Activated T-cell treated with anti-CD3 and anti-CD28 coated beads, Interleukin-2, amount 50 U/mL, for 72 hours (primary cell): Measurements from ENCODE around the gene HSD17B3. TPM values are rescaled to one million over a fixed set of nuclear protein-coding genes. Genes with fewer than 3 reads are reported as not detected.
"Not testable (repeated sequence)": the region's sequence is repeated elsewhere in the genome, so short reads cannot be mapped to it uniquely, and the experiment has no call there.

ENCODE experiments used
- ATAC-seq, 2 donors: fragments of 150-1000 bp; cut with Tn5 transposase; replicated peaks in 1 of 2; 2 replicates each; pipeline ENCODE4 v1.10.0; 2021; ENCODE audit warnings: moderate library complexity in 2 of 2, mild to moderate bottlenecking in 1 of 2
- DNase-seq, 2 donors: peaks; one replicate each; pipeline ENCODE4 v3.0.0; 2021 to 2022; ENCODE audit warnings: mixed read lengths in 1 of 2
- H3K27ac Mint-ChIP-seq: one replicate; pipeline ENCODE4 v1.8.0; 2022; ENCODE audit warnings: mild to moderate bottlenecking, moderate library complexity, mixed read lengths
- H3K27me3 Mint-ChIP-seq: one replicate; pipeline ENCODE4 v1.8.0; 2022; ENCODE audit warnings: low read depth, mixed read lengths
- H3K36me3 Mint-ChIP-seq, 2 donors: one replicate each; pipeline ENCODE4 v1.8.0; 2022; ENCODE audit warnings: mixed read lengths in 2 of 2, mild to moderate bottlenecking in 1 of 2; ENCODE audit not compliant: insufficient read depth in 2 of 2
- H3K4me1 Mint-ChIP-seq: one replicate; pipeline ENCODE4 v1.8.0; 2022; ENCODE audit warnings: low read depth, mixed read lengths
- H3K4me3 Mint-ChIP-seq, 2 donors: one replicate each; pipeline ENCODE4 v1.8.0; 2022; ENCODE audit warnings: mild to moderate bottlenecking in 2 of 2, mixed read lengths in 2 of 2, moderate library complexity in 2 of 2
- H3K9me3 Mint-ChIP-seq, 2 donors: one replicate each; pipeline ENCODE4 v1.8.0; 2022; ENCODE audit warnings: mixed read lengths in 2 of 2
- total RNA-seq, 2 donors: library from RNA; stranded (reverse); gene quantifications; one replicate each; pipeline ENCODE4 v1.2.3, GENCODE V29; 2022

The HSD17B3 gene
- total RNA-seq, 2 donors from 2014 or later = 0.81 TPM; not detected in 1

GRCh38 chr9:96245399-96245798 is 56.6 kb downstream of the HSD17B3 start:
- DNase-seq (peak in 1 of 2 donors; percentile 13), ATAC-seq (no peak)
- Mint-ChIP-seq H3K4me1 (peaks cover 21% of the 10 kb centered on the region), H3K27ac (no peak overlapping the region), H3K4me3 (no peak overlapping the region), H3K27me3 (peaks cover 73% of the 10 kb centered on the region), H3K9me3 (no peaks in the 10 kb centered on the region), H3K36me3 (no peaks in the 10 kb centered on the region)

DNA sequence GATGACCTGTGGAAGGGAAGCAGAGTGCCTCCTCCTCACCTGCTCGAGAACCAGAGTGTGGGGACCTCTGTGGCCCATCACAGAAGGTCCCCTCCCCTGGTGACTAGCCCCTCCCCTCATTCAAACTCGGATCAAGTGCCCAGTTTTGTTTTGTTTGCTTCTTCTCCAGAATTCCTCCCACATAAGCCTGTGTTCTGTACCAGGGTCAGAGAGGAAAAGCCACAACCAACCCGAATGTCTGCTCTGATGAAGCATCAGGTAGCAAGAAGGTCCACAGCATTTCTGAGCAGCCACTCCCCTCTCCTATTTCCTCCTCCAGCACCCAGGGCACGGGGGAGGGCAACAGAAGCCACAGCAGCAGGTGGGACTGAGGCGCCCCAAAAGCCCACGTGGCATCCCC is 58.2 kb downstream of the HSD17B3 start:
- DNase-seq (no peak), ATAC-seq (no peak)
- no peak overlapping the region for H3K27ac Mint-ChIP-seq
- H3K4me1 Mint-ChIP-seq = peaks cover 22% of the 10 kb centered on the region
- no peaks in the 10 kb centered on the region for H3K9me3 Mint-ChIP-seq
- H3K36me3 Mint-ChIP-seq = no peaks in the 10 kb centered on the region
- H3K4me3 Mint-ChIP-seq = no peak overlapping the region
- peaks cover 78% of the 10 kb centered on the region for H3K27me3 Mint-ChIP-seq

- peaks cover 77% of the 10 kb centered on the region for H3K27me3 Mint-ChIP-seq
- no peak for ATAC-seq
These were observed 59.2 kb downstream of the HSD17B3 start for GRCh38 chr9:96242811-96243210.

GRCh38 chr9:96241391-96241809 is 60.6 kb downstream of the HSD17B3 start:
- Mint-ChIP-seq H3K36me3 (no peaks in the 10 kb centered on the region), H3K4me3 (peak overlapping the region; percentile 12 to 33), H3K4me1 (peaks cover 22% of the 10 kb centered on the region), H3K9me3 (no peaks in the 10 kb centered on the region), H3K27ac (peak overlapping the region; percentile 91), H3K27me3 (peaks cover 82% of the 10 kb centered on the region)
- ATAC-seq (peak; percentile 90 to 92), DNase-seq (peak; percentile 71 to 73)

More at GRCh38 chr9:96242811-96243210, 59.2 kb downstream of the HSD17B3 start:
- Mint-ChIP-seq H3K9me3 (no peaks in the 10 kb centered on the region), H3K27ac (no peak overlapping the region), H3K4me1 (peaks cover 22% of the 10 kb centered on the region), H3K4me3 (no peak overlapping the region), H3K36me3 (no peaks in the 10 kb centered on the region)
- DNase-seq = no peak

GRCh38 chr9:96236854-96237550 is 65.0 kb downstream of the HSD17B3 start:
- Mint-ChIP-seq H3K4me1 (peaks cover 23% of the 10 kb centered on the region), H3K36me3 (no peaks in the 10 kb centered on the region), H3K27me3 (peaks cover 80% of the 10 kb centered on the region), H3K4me3 (no peak overlapping the region), H3K27ac (no peak overlapping the region), H3K9me3 (no peaks in the 10 kb centered on the region)
- no peak for ATAC-seq
- no peak for DNase-seq

DNA sequence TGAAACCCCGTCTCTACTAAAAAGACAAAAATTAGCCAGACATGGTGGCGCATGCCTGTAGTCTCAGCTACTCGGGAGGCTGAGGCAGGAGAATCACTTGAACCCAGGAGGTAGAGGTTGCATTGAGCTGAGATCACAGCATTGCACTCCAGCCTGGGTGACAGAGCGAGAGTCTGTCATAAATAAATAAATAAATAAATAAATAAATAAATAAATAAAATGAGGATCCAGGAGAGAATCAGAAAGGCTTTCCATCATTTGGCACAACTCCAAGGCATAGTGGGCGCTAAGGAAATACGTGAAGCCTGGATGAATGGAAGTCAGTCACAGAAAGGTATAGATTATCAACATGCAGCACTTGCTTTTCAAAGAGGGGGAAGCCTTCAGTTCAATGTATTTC is 65.6 kb downstream of the HSD17B3 start:
- not testable (repeated sequence) for H3K4me3 Mint-ChIP-seq, H3K27ac Mint-ChIP-seq, H3K36me3 Mint-ChIP-seq, ATAC-seq, H3K9me3 Mint-ChIP-seq, DNase-seq
- Mint-ChIP-seq H3K4me1 (peaks cover 16% of the 10 kb centered on the region), H3K27me3 (peaks cover 74% of the 10 kb centered on the region)

DNA sequence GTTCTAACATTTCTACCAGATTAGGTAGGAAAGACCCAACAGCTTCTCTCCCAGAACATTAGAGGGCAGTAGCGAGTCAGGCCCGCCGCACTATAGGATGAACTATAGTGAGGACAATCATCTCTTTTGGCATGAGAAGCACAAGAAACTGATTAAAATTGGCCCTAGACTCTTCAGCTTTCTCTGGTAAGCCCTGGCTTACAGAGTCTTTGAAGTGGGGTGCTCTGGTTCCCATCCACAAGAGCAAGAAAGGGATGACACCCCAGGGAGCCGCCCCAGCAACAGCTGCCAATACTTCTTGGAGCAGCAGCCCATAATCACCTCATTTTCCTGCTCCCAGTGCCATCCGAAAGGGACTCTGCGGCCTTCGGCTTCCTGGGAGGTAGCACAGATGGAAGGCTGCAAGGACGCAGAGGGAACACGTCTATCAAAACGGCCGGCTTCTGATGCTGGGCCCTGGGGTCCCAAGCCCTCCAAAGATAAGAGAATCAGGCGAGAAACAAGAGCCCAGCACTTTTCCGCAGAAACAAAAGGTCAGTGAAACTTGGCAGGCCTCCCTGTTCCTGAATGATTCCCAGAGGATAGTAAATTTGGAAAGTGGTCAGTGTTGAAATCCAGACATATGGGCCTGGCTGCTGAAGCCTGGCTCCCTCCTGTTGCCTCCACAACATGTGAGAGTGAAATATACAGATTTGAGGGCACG is 69.3 kb downstream of the HSD17B3 start:
- peak; percentile 26 to 32 for DNase-seq
- Mint-ChIP-seq H3K36me3 (peaks cover 0 to 3% of the 10 kb centered on the region in 2 donors), H3K4me3 (no peak overlapping the region), H3K27me3 (peaks cover 54% of the 10 kb centered on the region), H3K27ac (no peak overlapping the region), H3K9me3 (peaks cover 0 to 3% of the 10 kb centered on the region in 2 donors), H3K4me1 (peaks cover 10% of the 10 kb centered on the region)
- peak; percentile 65 to 66 for ATAC-seq

DNA sequence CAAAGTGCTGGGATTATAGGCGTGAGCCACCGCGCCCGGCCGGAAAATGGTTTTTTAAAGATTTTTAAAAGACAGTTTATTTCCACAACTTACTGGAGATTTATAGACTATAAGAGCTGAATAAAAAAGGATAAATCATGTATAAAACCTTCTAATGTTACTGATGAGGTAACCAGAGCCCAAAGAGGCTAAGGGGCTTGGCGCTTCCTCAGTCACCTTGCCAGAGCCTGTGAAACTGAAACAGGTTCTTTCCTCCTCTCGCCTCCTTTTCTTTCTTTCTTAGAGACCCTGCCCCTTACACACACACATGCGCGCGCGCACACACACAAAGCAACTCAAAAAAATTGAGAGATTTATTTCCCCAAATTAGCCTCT is 69.8 kb downstream of the HSD17B3 start:
- peaks cover 0 to 3% of the 10 kb centered on the region in 2 donors for H3K36me3 Mint-ChIP-seq
- H3K27me3 Mint-ChIP-seq = peaks cover 49% of the 10 kb centered on the region
- DNase-seq (no peak), ATAC-seq (no peak)
- peaks cover 10% of the 10 kb centered on the region for H3K4me1 Mint-ChIP-seq
- no peak overlapping the region for H3K27ac Mint-ChIP-seq
- H3K4me3 Mint-ChIP-seq = no peak overlapping the region
- peaks cover 0 to 5% of the 10 kb centered on the region in 2 donors for H3K9me3 Mint-ChIP-seq

DNA sequence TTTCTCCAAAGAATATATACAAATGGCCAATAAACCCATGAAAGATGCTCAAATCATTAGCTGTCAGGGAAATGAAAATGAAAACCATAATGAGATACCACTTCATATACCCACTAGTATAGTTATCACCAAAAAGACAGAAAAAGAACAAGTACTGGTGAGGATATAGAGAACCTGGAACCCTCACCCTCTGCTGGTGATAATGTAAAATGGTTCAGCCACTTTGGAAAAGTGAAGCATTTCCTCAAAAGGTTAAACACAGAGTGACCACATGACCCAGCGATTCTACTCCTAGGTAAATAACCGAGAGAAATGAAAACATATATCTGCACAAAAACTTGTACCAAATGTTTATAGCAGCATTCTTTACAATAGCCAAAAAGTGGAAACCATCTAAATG is 72.0 kb downstream of the HSD17B3 start:
- no peak overlapping the region for H3K27ac Mint-ChIP-seq
- H3K27me3 Mint-ChIP-seq = peaks cover 47% of the 10 kb centered on the region
- ATAC-seq (no peak), DNase-seq (no peak)
- H3K36me3 Mint-ChIP-seq = peaks cover 0 to 3% of the 10 kb centered on the region in 2 donors
- H3K4me3 Mint-ChIP-seq = no peak overlapping the region
- H3K4me1 Mint-ChIP-seq = peaks cover 10% of the 10 kb centered on the region
- H3K9me3 Mint-ChIP-seq = peaks cover 0 to 5% of the 10 kb centered on the region in 2 donors

DNA sequence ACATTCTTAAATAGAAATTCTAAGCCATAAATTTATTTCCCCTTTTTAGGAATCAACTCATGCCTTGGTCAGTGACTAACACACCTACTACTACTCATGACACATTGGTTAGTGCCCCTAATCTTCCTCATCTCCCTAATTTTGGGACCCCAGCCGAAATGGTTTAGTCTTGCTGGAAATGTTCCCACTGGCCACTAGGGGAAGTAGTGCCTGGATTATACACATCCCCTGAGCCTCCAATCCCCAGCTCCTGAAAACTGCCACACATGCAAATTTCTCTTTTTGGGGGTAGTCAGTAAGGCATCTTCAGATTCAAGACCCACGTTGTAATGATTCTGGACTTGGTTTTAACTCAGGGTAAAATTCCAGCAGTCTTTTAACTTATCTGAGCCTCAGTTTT is 79.8 kb downstream of the HSD17B3 start:
- peaks cover 60% of the 10 kb centered on the region for H3K27me3 Mint-ChIP-seq
- DNase-seq = no peak
- no peak overlapping the region for H3K4me3 Mint-ChIP-seq
- no peak for ATAC-seq
- H3K27ac Mint-ChIP-seq = no peak overlapping the region
- peaks cover 5 to 6% of the 10 kb centered on the region in 2 donors for H3K36me3 Mint-ChIP-seq
- H3K9me3 Mint-ChIP-seq = peaks cover 5% of the 10 kb centered on the region in 2 donors
- H3K4me1 Mint-ChIP-seq = peaks cover 15% of the 10 kb centered on the region

DNA sequence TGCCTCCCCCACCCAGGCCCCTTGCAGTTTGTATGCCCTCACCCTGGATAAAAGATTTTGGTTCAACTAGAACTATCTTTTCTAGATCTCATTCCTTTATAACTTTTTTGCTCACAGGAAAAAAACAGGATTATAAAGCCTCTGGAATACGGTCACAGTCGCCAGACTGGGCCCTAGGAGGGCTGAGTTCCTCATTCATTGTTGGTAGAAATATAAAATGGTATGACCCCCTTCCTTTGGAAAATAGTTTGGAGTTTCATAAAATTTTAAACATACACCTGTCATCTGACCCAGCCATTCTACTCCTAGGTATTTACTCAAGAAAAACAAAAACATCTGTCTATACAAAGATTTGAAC is 82.1 kb downstream of the HSD17B3 start:
- no peak for DNase-seq
- Mint-ChIP-seq H3K9me3 (peaks cover 5% of the 10 kb centered on the region in 2 donors), H3K4me1 (peaks cover 15% of the 10 kb centered on the region), H3K4me3 (no peak overlapping the region), H3K36me3 (peaks cover 5 to 6% of the 10 kb centered on the region in 2 donors), H3K27ac (no peak overlapping the region), H3K27me3 (peaks cover 73% of the 10 kb centered on the region)
- no peak for ATAC-seq

DNA sequence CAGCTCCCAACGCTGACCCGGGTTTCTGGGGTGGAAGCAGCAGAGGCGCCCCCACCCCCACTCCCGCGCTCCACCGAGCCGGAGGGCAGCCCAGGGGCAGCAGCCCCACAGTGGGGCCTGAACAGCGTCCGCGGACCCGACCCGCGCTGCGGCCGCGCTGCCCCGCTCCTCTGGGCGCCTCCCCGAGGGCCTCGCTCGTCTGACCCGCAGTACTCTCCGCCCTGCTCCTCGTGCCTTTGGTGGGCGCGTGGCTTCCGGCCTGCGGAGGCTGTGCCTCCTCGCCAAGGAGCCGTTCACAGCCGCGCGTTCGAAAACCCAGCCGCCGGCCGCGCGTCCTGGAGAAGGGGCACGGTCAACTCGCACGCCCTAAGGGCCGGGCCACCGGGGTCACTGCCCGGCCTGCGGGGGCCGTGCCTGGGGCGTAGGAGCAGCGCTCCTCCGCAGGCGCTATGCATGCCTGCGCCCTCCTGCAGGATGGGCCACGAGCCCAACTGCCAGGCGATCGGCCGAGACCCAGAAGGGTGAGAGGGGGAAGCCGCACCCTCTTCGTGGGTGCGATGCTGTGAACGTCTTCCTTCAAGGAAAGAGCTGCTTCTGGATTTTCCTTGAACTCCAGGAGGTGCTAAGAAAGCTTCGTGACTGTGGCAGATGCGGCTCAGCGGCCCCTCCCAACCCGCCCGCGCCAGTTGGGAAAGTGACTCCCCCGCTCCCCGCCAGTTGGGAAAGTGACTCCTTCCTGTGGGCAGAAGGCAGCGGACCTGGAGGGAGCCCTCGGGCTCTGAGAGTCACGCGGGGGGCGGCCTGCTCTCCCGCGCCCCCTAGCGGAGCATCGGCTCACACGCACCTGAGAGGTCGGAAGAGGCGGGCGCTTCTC is 82.7 kb downstream of the HSD17B3 start:
- peaks cover 5% of the 10 kb centered on the region in 2 donors for H3K9me3 Mint-ChIP-seq
- peaks cover 72% of the 10 kb centered on the region for H3K27me3 Mint-ChIP-seq
- ATAC-seq = peak in 1 of 2 donors; percentile 24
- peak; percentile 33 to 52 for DNase-seq
- no peak overlapping the region for H3K27ac Mint-ChIP-seq
- peak overlapping the region; percentile 29 to 65 for H3K4me3 Mint-ChIP-seq
- peaks cover 4 to 5% of the 10 kb centered on the region in 2 donors for H3K36me3 Mint-ChIP-seq
- peaks cover 15% of the 10 kb centered on the region for H3K4me1 Mint-ChIP-seq
